Measurements from ENCODE around the gene CMSS1. TPM values are rescaled to one million over a fixed set of nuclear protein-coding genes. Genes with fewer than 3 reads are reported as not detected.

The CMSS1 gene
- total and polyA plus RNA-seq, 2 of the 13 experiments (the other 11 are each of a cell fraction or from before 2014, with no cell fraction given), result 6.4 to 48.7 TPM

DNA sequence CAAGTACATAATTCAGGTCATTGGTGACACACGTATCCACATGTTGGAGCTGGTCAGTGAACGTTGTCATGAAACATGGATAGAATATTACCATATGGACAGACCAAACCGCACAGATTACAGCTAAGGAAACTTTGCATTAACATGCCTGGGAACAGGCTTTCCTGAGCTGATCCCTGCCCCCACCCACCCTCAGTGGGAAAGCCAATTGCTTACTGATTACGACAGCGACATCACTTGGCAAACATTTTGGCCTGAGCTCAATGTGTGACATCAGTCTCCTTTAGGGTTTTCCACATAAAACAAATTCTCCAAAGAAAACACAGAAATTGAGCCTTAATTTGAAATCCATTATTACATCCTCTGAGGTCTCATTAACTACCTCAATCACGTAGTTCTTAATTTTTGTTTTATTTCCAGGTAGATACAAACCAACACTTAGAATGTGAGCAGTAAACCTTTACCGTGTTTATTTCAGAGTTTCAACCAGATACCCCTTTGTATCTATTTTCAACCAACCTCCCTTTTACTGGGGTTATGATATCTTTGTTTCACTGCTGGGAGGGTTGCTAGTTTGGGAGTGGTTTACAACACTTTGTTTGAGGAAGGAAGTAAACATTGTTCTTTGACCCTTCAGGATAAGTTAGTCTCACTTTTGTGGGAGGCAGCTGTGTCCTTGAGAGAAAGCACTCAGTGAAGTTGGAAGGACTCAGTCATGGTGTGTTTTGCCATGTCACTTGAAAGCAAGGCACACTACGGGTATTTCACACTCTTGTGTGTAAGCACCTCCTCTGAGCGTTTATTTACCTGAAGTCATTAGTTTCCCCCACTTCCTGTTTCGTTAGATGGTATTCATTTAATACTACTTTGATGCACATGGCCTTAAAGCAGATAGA lies 103.1 kb downstream of the CMSS1 start (continued):
- TF ChIP-seq, protein P1, sequence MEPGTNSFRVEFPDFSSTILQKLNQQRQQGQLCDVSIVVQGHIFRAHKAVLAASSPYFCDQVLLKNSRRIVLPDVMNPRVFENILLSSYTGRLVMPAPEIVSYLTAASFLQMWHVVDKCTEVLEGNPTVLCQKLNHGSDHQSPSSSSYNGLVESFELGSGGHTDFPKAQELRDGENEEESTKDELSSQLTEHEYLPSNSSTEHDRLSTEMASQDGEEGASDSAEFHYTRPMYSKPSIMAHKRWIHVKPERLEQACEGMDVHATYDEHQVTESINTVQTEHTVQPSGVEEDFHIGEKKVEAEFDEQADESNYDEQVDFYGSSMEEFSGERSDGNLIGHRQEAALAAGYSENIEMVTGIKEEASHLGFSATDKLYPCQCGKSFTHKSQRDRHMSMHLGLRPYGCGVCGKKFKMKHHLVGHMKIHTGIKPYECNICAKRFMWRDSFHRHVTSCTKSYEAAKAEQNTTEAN (CRISPR knock-in tag; conservative IDR thresholded peaks at IDR 0.05), result peak; percentile 99
- TF ChIP-seq NR2F2 (IDR thresholded peaks at IDR 0.05; ENCODE audit: borderline replicate concordance, low read depth), result peak; percentile 76
- TF ChIP-seq, protein P2, sequence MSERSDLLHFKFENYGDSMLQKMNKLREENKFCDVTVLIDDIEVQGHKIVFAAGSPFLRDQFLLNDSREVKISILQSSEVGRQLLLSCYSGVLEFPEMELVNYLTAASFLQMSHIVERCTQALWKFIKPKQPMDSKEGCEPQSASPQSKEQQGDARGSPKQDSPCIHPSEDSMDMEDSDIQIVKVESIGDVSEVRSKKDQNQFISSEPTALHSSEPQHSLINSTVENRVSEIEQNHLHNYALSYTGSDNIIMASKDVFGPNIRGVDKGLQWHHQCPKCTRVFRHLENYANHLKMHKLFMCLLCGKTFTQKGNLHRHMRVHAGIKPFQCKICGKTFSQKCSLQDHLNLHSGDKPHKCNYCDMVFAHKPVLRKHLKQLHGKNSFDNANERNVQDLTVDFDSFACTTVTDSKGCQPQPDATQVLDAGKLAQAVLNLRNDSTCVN (CRISPR knock-in tag; IDR thresholded peaks at IDR 0.05; ENCODE audit: borderline replicate concordance), result peak; percentile 66; the same call in 1 of the 2 replicates
- no peak for TF ChIP-seq NRL (CRISPR knock-in tag; IDR thresholded peaks at IDR 0.05; ENCODE audit: borderline replicate concordance)
- TF ChIP-seq RXRA (CRISPR knock-in tag; IDR thresholded peaks at IDR 0.05), result peak; percentile 50; the same call in 1 of the 2 replicates
- TF ChIP-seq HDAC1 (CRISPR knock-in tag; IDR thresholded peaks at IDR 0.05), result peak; percentile 70
- TF ChIP-seq MTF2 (CRISPR knock-in tag; IDR thresholded peaks at IDR 0.05; ENCODE audit: borderline replicate concordance), result no peak
- 0 out of 2 replicates have a peak, but pooled peaks have one; percentile 15 for TF ChIP-seq KDM2A (CRISPR knock-in tag; IDR thresholded peaks at IDR 0.05; ENCODE audit: borderline replicate concordance, low read depth)
- TF ChIP-seq, protein P3, sequence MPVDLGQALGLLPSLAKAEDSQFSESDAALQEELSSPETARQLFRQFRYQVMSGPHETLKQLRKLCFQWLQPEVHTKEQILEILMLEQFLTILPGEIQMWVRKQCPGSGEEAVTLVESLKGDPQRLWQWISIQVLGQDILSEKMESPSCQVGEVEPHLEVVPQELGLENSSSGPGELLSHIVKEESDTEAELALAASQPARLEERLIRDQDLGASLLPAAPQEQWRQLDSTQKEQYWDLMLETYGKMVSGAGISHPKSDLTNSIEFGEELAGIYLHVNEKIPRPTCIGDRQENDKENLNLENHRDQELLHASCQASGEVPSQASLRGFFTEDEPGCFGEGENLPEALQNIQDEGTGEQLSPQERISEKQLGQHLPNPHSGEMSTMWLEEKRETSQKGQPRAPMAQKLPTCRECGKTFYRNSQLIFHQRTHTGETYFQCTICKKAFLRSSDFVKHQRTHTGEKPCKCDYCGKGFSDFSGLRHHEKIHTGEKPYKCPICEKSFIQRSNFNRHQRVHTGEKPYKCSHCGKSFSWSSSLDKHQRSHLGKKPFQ (CRISPR knock-in tag; IDR thresholded peaks at IDR 0.05; ENCODE audit: insufficient replicate concordance), result peak; percentile 84
- peak; percentile 77; the same call in 1 of the 2 replicates for TF ChIP-seq MIER3 (CRISPR knock-in tag; IDR thresholded peaks at IDR 0.05; ENCODE audit: borderline replicate concordance)
- TF ChIP-seq, protein P4, sequence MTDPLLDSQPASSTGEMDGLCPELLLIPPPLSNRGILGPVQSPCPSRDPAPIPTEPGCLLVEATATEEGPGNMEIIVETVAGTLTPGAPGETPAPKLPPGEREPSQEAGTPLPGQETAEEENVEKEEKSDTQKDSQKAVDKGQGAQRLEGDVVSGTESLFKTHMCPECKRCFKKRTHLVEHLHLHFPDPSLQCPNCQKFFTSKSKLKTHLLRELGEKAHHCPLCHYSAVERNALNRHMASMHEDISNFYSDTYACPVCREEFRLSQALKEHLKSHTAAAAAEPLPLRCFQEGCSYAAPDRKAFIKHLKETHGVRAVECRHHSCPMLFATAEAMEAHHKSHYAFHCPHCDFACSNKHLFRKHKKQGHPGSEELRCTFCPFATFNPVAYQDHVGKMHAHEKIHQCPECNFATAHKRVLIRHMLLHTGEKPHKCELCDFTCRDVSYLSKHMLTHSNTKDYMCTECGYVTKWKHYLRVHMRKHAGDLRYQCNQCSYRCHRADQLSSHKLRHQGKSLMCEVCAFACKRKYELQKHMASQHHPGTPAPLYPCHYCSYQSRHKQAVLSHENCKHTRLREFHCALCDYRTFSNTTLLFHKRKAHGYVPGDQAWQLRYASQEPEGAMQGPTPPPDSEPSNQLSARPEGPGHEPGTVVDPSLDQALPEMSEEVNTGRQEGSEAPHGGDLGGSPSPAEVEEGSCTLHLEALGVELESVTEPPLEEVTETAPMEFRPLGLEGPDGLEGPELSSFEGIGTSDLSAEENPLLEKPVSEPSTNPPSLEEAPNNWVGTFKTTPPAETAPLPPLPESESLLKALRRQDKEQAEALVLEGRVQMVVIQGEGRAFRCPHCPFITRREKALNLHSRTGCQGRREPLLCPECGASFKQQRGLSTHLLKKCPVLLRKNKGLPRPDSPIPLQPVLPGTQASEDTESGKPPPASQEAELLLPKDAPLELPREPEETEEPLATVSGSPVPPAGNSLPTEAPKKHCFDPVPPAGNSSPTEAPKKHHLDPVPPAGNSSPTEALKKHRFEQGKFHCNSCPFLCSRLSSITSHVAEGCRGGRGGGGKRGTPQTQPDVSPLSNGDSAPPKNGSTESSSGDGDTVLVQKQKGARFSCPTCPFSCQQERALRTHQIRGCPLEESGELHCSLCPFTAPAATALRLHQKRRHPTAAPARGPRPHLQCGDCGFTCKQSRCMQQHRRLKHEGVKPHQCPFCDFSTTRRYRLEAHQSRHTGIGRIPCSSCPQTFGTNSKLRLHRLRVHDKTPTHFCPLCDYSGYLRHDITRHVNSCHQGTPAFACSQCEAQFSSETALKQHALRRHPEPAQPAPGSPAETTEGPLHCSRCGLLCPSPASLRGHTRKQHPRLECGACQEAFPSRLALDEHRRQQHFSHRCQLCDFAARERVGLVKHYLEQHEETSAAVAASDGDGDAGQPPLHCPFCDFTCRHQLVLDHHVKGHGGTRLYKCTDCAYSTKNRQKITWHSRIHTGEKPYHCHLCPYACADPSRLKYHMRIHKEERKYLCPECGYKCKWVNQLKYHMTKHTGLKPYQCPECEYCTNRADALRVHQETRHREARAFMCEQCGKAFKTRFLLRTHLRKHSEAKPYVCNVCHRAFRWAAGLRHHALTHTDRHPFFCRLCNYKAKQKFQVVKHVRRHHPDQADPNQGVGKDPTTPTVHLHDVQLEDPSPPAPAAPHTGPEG (CRISPR knock-in tag; IDR thresholded peaks at IDR 0.05), result peak; percentile 58; the same call in 1 of the 2 replicates
- TF ChIP-seq ZBTB8A (CRISPR knock-in tag; IDR thresholded peaks at IDR 0.05; ENCODE audit: borderline replicate concordance, low read depth), result no peak
- TF ChIP-seq FLYWCH1 (CRISPR knock-in tag; IDR thresholded peaks at IDR 0.05), result no peak
- TF ChIP-seq ZNF10 (CRISPR knock-in tag; IDR thresholded peaks at IDR 0.05; ENCODE audit: borderline replicate concordance, low read depth), result no peak
- TF ChIP-seq ZFP62 (CRISPR knock-in tag; IDR thresholded peaks at IDR 0.05), result no peak
- TF ChIP-seq, protein P5, sequence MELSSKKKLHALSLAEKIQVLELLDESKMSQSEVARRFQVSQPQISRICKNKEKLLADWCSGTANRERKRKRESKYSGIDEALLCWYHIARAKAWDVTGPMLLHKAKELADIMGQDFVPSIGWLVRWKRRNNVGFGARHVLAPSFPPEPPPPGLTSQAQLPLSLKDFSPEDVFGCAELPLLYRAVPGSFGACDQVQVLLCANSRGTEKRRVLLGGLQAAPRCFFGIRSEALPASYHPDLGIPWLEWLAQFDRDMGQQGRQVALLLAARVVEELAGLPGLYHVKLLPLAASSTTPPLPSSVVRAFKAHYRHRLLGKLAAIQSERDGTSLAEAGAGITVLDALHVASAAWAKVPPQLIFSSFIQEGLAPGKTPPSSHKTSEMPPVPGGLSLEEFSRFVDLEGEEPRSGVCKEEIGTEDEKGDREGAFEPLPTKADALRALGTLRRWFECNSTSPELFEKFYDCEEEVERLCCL (CRISPR knock-in tag; IDR thresholded peaks at IDR 0.05; ENCODE audit: borderline replicate concordance), result no peak

All from HepG2 (cell line).